Suprapubic skin (tissue), 4 donors: ENCODE measurements around the gene DNAL1. TPM values are rescaled to one million over a fixed set of nuclear protein-coding genes. Genes with fewer than 3 reads are reported as not detected.

Experiments
- DNase-seq, 2 donors: peaks; one replicate each; pipeline ENCODE4 v3.0.0-alpha.2; 2019; ENCODE audit warnings: low spot score in 2 of 2
- H3K27ac ChIP-seq: fragments of 200-600 bp; sonication (generic); one replicate; pipeline ENCODE4 v1.5.1; 2019
- H3K27me3 ChIP-seq: fragments of 200-600 bp; sonication (generic); one replicate; pipeline ENCODE4 v1.5.1; 2019
- H3K36me3 ChIP-seq: fragments of 200-600 bp; sonication (generic); one replicate; pipeline ENCODE4 v1.5.1; 2019
- H3K4me1 ChIP-seq: fragments of 200-600 bp; sonication (generic); one replicate; pipeline ENCODE4 v1.5.1; 2019
- H3K4me3 ChIP-seq: fragments of 200-600 bp; sonication (generic); one replicate; pipeline ENCODE4 v1.5.1; 2019; ENCODE audit warnings: mild to moderate bottlenecking
- H3K9me3 ChIP-seq: fragments of 200-600 bp; sonication (generic); one replicate; pipeline ENCODE4 v1.5.1; 2019
- CTCF ChIP-seq, 2 donors: fragments of 200-600 bp in 1 of 2; fragments of 450-650 bp in 1 of 2; sonication (generic) in 1 of 2; IDR thresholded peaks; one replicate each; pipeline ENCODE4 v1.5.1; 2016 to 2019; ENCODE audit warnings: antibody characterized with exemption in 2 of 2, mild to moderate bottlenecking in 1 of 2, moderate library complexity in 1 of 2
- EP300 ChIP-seq: sonication (generic); formaldehyde crosslinking; IDR thresholded peaks from one replicate; pipeline ENCODE4 v1.6.1; 2017; ENCODE audit warnings: antibody characterized with exemption
- POLR2A ChIP-seq, 2 donors: fragments of 450-650 bp; IDR thresholded peaks; one replicate each; pipeline ENCODE4 v1.6.1; 2017; ENCODE audit warnings: antibody characterized with exemption in 2 of 2, mild to moderate bottlenecking in 2 of 2, moderate library complexity in 2 of 2
- POLR2AphosphoS5 ChIP-seq, 3 donors: sonication (generic); formaldehyde crosslinking; IDR thresholded peaks; one replicate each; pipeline ENCODE4 v1.6.1; 2017; ENCODE audit warnings: antibody characterized with exemption in 3 of 3
- WGBS: methylation state at CpG from one replicate; pipeline ENCODE4 v1.1.5; 2018; 5-methylcytosine and 5-hydroxymethylcytosine counted together
- total RNA-seq, 4 donors: library from RNA; depleted of rRNA; stranded (reverse); fragments of >200 nt; gene quantifications; one replicate each; pipeline ENCODE4 v1.1.0, GENCODE V29; 2016

Gene DNAL1
- total RNA-seq, 4 donors from 2014 or later: 1.8 to 3.6 (median 2.6) TPM

- peaks cover 12% of the 10 kb centered on the region for H3K36me3 ChIP-seq
- WGBS: 37% methylated on average over 11 of the region's 11 CpGs
- no peaks in the 10 kb centered on the region for H3K27me3 ChIP-seq
- TF ChIP-seq POLR2AphosphoS5 (IDR thresholded peaks at IDR 0.05) (no peak), EP300 (no peak), CTCF (IDR thresholded peaks at IDR 0.05) (no peak)
- H3K4me3 ChIP-seq: peak overlapping the region; percentile 68
- peaks cover 34% of the 10 kb centered on the region for H3K4me1 ChIP-seq
- no peak overlapping the region for H3K27ac ChIP-seq
- DNase-seq: no peak
- no peaks in the 10 kb centered on the region for H3K9me3 ChIP-seq
Measured at GRCh38 chr14:73712071-73712506, 67.3 kb downstream of the DNAL1 start.

- H3K36me3 ChIP-seq: peaks cover 18% of the 10 kb centered on the region
- no peaks in the 10 kb centered on the region for H3K9me3 ChIP-seq
- no peaks in the 10 kb centered on the region for H3K27me3 ChIP-seq
- WGBS: 32% methylated on average over 17 of the region's 20 CpGs
- no peak overlapping the region for H3K27ac ChIP-seq
- H3K4me1 ChIP-seq: peaks cover 34% of the 10 kb centered on the region
- no peak for TF ChIP-seq CTCF (IDR thresholded peaks at IDR 0.05)
- TF ChIP-seq POLR2A (IDR thresholded peaks at IDR 0.05): no peak
- no peak for TF ChIP-seq POLR2AphosphoS5 (IDR thresholded peaks at IDR 0.05)
- no peak for TF ChIP-seq EP300
- peak overlapping the region; percentile 68 for H3K4me3 ChIP-seq
- no peak for DNase-seq
Measured at GRCh38 chr14:73712540-73713180, 67.9 kb downstream of the DNAL1 start.

GRCh38 chr14:73713206-73713802 is 68.5 kb downstream of the DNAL1 start:
- H3K36me3 ChIP-seq: peaks cover 24% of the 10 kb centered on the region
- H3K27ac ChIP-seq: peak overlapping the region; percentile 87
- H3K4me3 ChIP-seq: peak overlapping the region; percentile 68
- no peak for DNase-seq
- H3K9me3 ChIP-seq: no peaks in the 10 kb centered on the region
- H3K4me1 ChIP-seq: peaks cover 39% of the 10 kb centered on the region
- WGBS: 18% methylated on average over 20 of the region's 21 CpGs
- no peaks in the 10 kb centered on the region for H3K27me3 ChIP-seq
- TF ChIP-seq POLR2A (IDR thresholded peaks at IDR 0.05) (no peak), EP300 (no peak), POLR2AphosphoS5 (IDR thresholded peaks at IDR 0.05) (no peak), CTCF (IDR thresholded peaks at IDR 0.05) (no peak)

- peak within 1 kb of the TSS; percentile 87 for H3K27ac ChIP-seq
- peaks cover 31% of the 10 kb centered on the region for H3K36me3 ChIP-seq
- TF ChIP-seq EP300 (no peak), POLR2A (IDR thresholded peaks at IDR 0.05) (peak in 1 of 2 donors; percentile 17), CTCF (IDR thresholded peaks at IDR 0.05) (no peak), POLR2AphosphoS5 (IDR thresholded peaks at IDR 0.05) (peak in 1 of 3 donors; percentile 13)
- peaks cover 39% of the 10 kb centered on the region for H3K4me1 ChIP-seq
- H3K4me3 ChIP-seq: peak within 1 kb of the TSS; percentile 68
- DNase-seq: peak; percentile 86 to 91
- H3K9me3 ChIP-seq: no peaks in the 10 kb centered on the region
- H3K27me3 ChIP-seq: no peaks in the 10 kb centered on the region
- 0% methylated on average over 4 of the region's 113 CpGs for WGBS
Measured at GRCh38 chr14:73713803-73714655, 69.2 kb downstream of the DNAL1 start, which contains the start of gene PNMA1. TSS of gene PNMA1 (minus strand) at chr14:73714384. CDS start at chr14:73713639, 745 bp downstream.
